Mesodermal cell (in vitro differentiated cells): ENCODE results near the gene CD93.

Experiments
- H3K27ac ChIP-seq: 2 replicates; pipeline ENCODE4 v1.7.0; 2013; ENCODE audit warnings: mild to moderate bottlenecking, low read depth, low read length, moderate library complexity; ENCODE audit not compliant: severe bottlenecking
- H3K36me3 ChIP-seq: 2 replicates; pipeline ENCODE4 v1.7.1; 2013; ENCODE audit warnings: mild to moderate bottlenecking, low read length, moderate library complexity; ENCODE audit not compliant: control insufficient read depth, insufficient read depth
- H3K4me1 ChIP-seq: one replicate; pipeline ENCODE4 v1.7.1; 2013; ENCODE audit warnings: mild to moderate bottlenecking, low read length; ENCODE audit not compliant: insufficient read depth, control insufficient read depth, poor library complexity, severe bottlenecking
- H3K4me3 ChIP-seq: 2 replicates; pipeline ENCODE4 v1.7.0; 2013; ENCODE audit warnings: low read length, control low read depth, mild to moderate bottlenecking; ENCODE audit not compliant: insufficient read depth, poor library complexity, severe bottlenecking; ENCODE audit errors: extremely low read depth
- H3K9me3 ChIP-seq: 2 replicates; pipeline ENCODE4 v1.7.1; 2013; ENCODE audit warnings: mild to moderate bottlenecking, low read length, moderate library complexity; ENCODE audit not compliant: control insufficient read depth
- WGBS, 2 experiments: methylation state at CpG; one replicate each; pipeline ENCODE4 v1.1.5; 2013; ENCODE audit warnings: missing lambda C conversion rate in 2 of 2; ENCODE audit not compliant: insufficient coverage in 2 of 2; 5-methylcytosine and 5-hydroxymethylcytosine counted together

The CD93 gene

DNA sequence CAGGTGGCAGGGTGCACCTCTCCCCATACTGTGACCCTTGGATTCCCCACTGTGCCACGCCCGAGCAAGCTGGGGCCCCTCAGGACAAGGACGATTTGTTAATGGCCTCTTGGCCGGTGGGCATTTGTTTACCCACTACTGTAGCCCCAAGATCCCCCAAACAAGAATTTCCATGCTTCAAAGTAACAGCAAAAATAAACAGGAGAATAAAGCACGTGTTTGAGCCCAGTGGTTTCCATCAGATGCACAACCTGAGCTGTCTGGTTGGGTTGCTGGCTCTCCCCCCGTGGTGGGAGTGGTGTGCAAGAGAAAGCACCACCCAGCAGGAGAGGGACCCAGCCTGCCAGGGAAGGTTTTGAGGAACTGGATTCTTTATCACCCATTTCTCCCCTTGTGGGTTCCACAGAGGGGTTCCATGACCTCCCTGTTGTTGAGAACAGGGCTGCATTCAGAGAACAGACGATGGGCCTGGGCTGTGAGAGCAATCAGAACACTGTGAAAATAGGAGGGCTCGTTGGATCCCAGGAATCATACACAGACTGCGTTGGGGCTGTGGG is 4.8 kb downstream of the CD93 start:
- Histone ChIP-seq H3K4me3 (no peak overlapping the region), H3K4me1 (peaks cover 16% of the 10 kb centered on the region), H3K9me3 (no peaks in the 10 kb centered on the region), H3K27ac (no peak overlapping the region), H3K36me3 (no peaks in the 10 kb centered on the region)
- 88 to 95% methylated on average over 8 to 9 of the region's 9 CpGs for WGBS, 2 experiments

DNA sequence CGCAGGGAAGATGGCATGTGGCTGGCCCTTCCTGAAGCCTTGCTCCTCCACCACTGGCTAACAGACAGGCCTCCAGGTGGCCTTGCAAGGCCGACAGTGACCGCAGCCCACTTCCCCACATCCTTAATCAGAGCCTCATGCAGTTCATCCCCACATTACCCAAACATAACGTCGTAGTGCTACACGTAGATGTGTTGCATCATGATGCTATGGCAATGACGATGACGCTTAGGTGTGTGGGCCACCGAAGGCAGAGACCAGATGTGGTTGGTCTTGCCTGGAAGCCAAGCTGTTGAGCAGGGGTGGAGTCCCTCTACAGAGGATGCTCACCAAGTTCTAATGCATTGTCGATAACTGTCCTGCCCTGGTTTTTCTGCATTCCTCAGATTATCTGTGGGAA is 5.6 kb downstream of the CD93 start:
- H3K36me3 ChIP-seq = no peaks in the 10 kb centered on the region
- H3K9me3 ChIP-seq = no peaks in the 10 kb centered on the region
- 87 to 92% methylated on average over 8 to 10 of the region's 10 CpGs for WGBS, 2 experiments
- peaks cover 16% of the 10 kb centered on the region for H3K4me1 ChIP-seq
- no peak overlapping the region for H3K27ac ChIP-seq
- H3K4me3 ChIP-seq = no peak overlapping the region

DNA sequence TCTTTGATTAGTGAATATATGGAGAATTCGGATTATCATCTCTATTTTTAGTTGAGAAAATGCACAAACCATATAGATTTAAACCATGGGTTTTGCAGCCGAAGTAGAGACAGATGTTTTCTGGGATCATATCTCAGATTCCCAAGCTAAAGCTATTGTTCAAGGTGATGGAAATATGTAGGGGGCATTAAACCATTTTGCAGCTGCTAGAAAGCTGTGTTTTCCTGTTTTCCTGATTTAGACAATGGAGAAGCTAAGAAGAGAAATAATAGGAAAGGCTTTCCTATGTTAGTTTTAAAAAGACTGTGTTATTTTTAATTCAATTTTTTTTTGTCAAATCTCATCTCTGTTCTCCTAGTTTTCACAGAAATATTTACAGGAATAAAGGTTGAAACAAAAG is 6.2 kb downstream of the CD93 start:
- WGBS, 2 experiments = 83% methylated on average over 1 of the region's 2 CpGs; no CpG with 5 or more reads in 1 of the 2 experiments
- Histone ChIP-seq H3K9me3 (no peaks in the 10 kb centered on the region), H3K4me1 (peaks cover 16% of the 10 kb centered on the region)

DNA sequence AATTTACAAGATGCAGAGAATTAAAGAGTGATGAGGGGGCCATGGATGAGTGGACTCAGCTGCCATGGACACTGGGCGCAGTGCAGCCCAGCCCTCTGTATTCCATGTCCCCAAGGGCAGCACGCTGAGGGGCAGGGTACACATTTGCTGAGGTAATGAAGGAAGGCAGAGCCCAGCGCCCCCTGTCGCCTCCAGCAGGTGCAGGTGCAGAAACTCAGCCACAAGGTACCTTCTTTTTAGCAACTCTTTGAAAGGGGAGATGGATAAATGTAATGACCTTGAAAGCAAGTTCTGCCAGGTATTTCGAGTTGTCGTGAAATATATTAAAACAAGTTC is 7.1 kb downstream of the CD93 start:
- 42 to 80% methylated on average over 1 to 4 of the region's 6 CpGs for WGBS, 2 experiments
- no peak overlapping the region for H3K4me3 ChIP-seq
- no peaks in the 10 kb centered on the region for H3K9me3 ChIP-seq
- H3K4me1 ChIP-seq = peaks cover 16% of the 10 kb centered on the region
- H3K36me3 ChIP-seq = no peaks in the 10 kb centered on the region
- no peak overlapping the region for H3K27ac ChIP-seq

More for the DNA sequence above, 6.2 kb downstream of the CD93 start:
- Histone ChIP-seq H3K27ac (no peak overlapping the region), H3K4me3 (no peak overlapping the region), H3K36me3 (no peaks in the 10 kb centered on the region)

GRCh38 chr20:23078351-23079015 is 7.6 kb downstream of the CD93 start:
- Histone ChIP-seq H3K9me3 (no peaks in the 10 kb centered on the region), H3K4me1 (peaks cover 16% of the 10 kb centered on the region), H3K27ac (no peak overlapping the region), H3K4me3 (no peak overlapping the region), H3K36me3 (no peaks in the 10 kb centered on the region)
- WGBS, 2 experiments = 90 to 96% methylated on average over 3 to 4 of the region's 5 CpGs

- 95% methylated on average over 4 of the region's 4 CpGs; no CpG with 5 or more reads in 1 of the 2 experiments for WGBS, 2 experiments
- Histone ChIP-seq H3K4me1 (peaks cover 12% of the 10 kb centered on the region), H3K36me3 (no peaks in the 10 kb centered on the region), H3K27ac (no peak overlapping the region), H3K9me3 (no peaks in the 10 kb centered on the region), H3K4me3 (no peak overlapping the region)
Observed at GRCh38 chr20:23077277-23077676, 8.8 kb downstream of the CD93 start.

DNA sequence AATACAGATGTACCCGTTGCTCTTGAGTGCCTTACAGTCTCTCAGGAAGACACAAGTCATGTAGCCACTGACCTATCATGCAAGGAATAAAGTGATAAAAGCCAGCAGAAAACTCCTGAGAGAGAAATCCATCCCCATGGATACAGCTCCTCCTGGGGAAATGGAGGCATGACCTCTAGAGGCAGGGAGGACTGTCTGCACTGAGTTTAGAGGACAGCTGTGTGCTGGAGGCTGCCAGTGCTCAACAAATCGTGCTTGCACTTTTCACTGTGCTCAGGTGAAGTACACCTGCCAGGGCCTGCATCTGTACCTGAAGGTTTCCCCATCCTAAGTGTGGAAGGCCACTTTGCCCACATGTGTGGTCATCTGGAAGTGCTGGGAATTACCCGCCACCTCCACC is 12.1 kb downstream of the CD93 start:
- H3K9me3 ChIP-seq = no peaks in the 10 kb centered on the region
- peaks cover 7% of the 10 kb centered on the region for H3K4me1 ChIP-seq
- H3K27ac ChIP-seq = no peak overlapping the region
- no peaks in the 10 kb centered on the region for H3K36me3 ChIP-seq
- no peak overlapping the region for H3K4me3 ChIP-seq
- WGBS, 2 experiments = 84 to 92% methylated on average over 3 of the region's 3 CpGs

GRCh38 chr20:23072892-23073586 is 13.1 kb downstream of the CD93 start:
- H3K4me3 ChIP-seq = no peak overlapping the region
- H3K36me3 ChIP-seq = no peaks in the 10 kb centered on the region
- no peaks in the 10 kb centered on the region for H3K4me1 ChIP-seq
- no peaks in the 10 kb centered on the region for H3K9me3 ChIP-seq
- no peak overlapping the region for H3K27ac ChIP-seq
- whole genome bisulfite sequencing, 2 experiments = 95 to 98% methylated on average over 4 to 8 of the region's 11 CpGs

GRCh38 chr20:23071996-23072395 is 14.1 kb downstream of the CD93 start:
- Histone ChIP-seq H3K27ac (no peak overlapping the region), H3K9me3 (no peaks in the 10 kb centered on the region), H3K36me3 (no peaks in the 10 kb centered on the region), H3K4me3 (no peak overlapping the region), H3K4me1 (no peaks in the 10 kb centered on the region)
- 83 to 88% methylated on average over 1 of the region's 4 CpGs for WGBS, 2 experiments

DNA sequence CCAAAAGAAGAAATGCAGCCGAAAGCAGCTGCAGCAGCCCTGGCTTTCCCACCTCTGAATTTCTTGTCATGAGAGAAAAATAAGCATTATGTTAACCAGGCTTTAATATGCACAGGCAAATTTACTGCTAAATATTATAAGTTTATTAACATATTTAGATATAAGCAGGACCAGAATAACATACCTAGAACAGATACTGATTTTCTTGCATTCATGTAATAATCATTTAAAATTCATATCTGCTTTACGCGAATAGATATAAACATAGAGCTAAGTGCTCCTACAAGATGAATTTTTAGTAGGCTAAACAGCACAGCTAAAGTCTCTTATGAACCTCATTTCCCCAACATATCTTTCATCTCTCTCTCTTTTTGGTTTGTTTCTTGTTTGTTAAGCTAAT is 14.7 kb downstream of the CD93 start:
- H3K9me3 ChIP-seq = no peaks in the 10 kb centered on the region
- H3K4me1 ChIP-seq = no peaks in the 10 kb centered on the region
- H3K36me3 ChIP-seq = no peaks in the 10 kb centered on the region
- H3K4me3 ChIP-seq = no peak overlapping the region
- WGBS, 2 experiments = 100% methylated on average over 1 of the region's 3 CpGs; no CpG with 5 or more reads in 1 of the 2 experiments
- no peak overlapping the region for H3K27ac ChIP-seq

GRCh38 chr20:23069108-23069507 is 17.0 kb downstream of the CD93 start:
- no peak overlapping the region for H3K4me3 ChIP-seq
- no peaks in the 10 kb centered on the region for H3K36me3 ChIP-seq
- no CpG with 5 or more reads among the region's 2 CpGs for WGBS, 2 experiments
- no peak overlapping the region for H3K27ac ChIP-seq
- H3K4me1 ChIP-seq = peaks cover 7% of the 10 kb centered on the region
- H3K9me3 ChIP-seq = no peaks in the 10 kb centered on the region
